CD4-positive, alpha-beta T cell treated with Interleukin-6 for 4 hours (primary cell): ENCODE results near the gene ABCA3.
A peak's percentile ranks its signal among the peaks of the same experiment; 100 is the strongest.

Experiments
- DNase-seq: peaks from one replicate; pipeline ENCODE4 v3.0.0-alpha.2; 2020; ENCODE audit warnings: mixed read lengths

Gene ABCA3

GRCh38 chr16:2233872-2234812 lies 106.4 kb downstream of the ABCA3 start:
- no peak for DNase-seq

- DNase-seq, result no peak
Observed at GRCh38 chr16:2233046-2233775, 107.3 kb downstream of the ABCA3 start.

- DNase-seq, result no peak
Observed at GRCh38 chr16:2232094-2232990, 108.2 kb downstream of the ABCA3 start.

- DNase-seq, result no peak
Observed at GRCh38 chr16:2231016-2231931, 109.3 kb downstream of the ABCA3 start.

- DNase-seq, result no peak
Observed at GRCh38 chr16:2230376-2230775, 110.2 kb downstream of the ABCA3 start.

GRCh38 chr16:2229632-2230250 lies 110.8 kb downstream of the ABCA3 start:
- DNase-seq, result no peak

- DNase-seq, result no peak
Observed at GRCh38 chr16:2229091-2229490, 111.4 kb downstream of the ABCA3 start.

GRCh38 chr16:2228161-2228824 lies 112.2 kb downstream of the ABCA3 start:
- DNase-seq, result no peak

- DNase-seq, result no peak
Observed at GRCh38 chr16:2226918-2227317, 113.6 kb downstream of the ABCA3 start.

- peak; percentile 0 for DNase-seq
Observed at GRCh38 chr16:2226245-2226793, 114.2 kb downstream of the ABCA3 start.
